Neuronal stem cell (in vitro differentiated cells): ENCODE measurements around the gene SERPINB5.

Experiments
- DNase-seq: peaks from one replicate; pipeline ENCODE4 v3.0.0-alpha.2; 2013; ENCODE audit warnings: low spot score
- H2AFZ ChIP-seq: one replicate; pipeline ENCODE4 v1.6.1; 2013; ENCODE audit warnings: mild to moderate bottlenecking, low read length, inconsistent platforms
- H2AK5ac ChIP-seq: 2 replicates; pipeline ENCODE4 v1.6.1; 2013; ENCODE audit warnings: low read depth, mild to moderate bottlenecking, inconsistent platforms, low read length, moderate library complexity, mixed read lengths
- H2BK120ac ChIP-seq: 2 replicates; pipeline ENCODE4 v1.6.1; 2013; ENCODE audit warnings: low read depth, mild to moderate bottlenecking, inconsistent platforms, low read length, moderate library complexity, mixed read lengths
- H2BK12ac ChIP-seq: one replicate; pipeline ENCODE4 v1.6.1; 2013; ENCODE audit warnings: low read length, inconsistent platforms
- H2BK15ac ChIP-seq: 2 replicates; pipeline ENCODE4 v1.6.1; 2013; ENCODE audit warnings: mild to moderate bottlenecking, low read length, inconsistent platforms, mixed read lengths
- H2BK5ac ChIP-seq: one replicate; pipeline ENCODE4 v1.6.1; 2013; ENCODE audit warnings: inconsistent platforms, mild to moderate bottlenecking, low read length, moderate library complexity
- H3K14ac ChIP-seq: one replicate; pipeline ENCODE4 v1.6.1; 2013; ENCODE audit warnings: low read length, inconsistent platforms
- H3K18ac ChIP-seq: 2 replicates; pipeline ENCODE4 v1.6.1; 2013; ENCODE audit warnings: low read length, inconsistent platforms
- H3K23ac ChIP-seq: 2 replicates; pipeline ENCODE4 v1.6.1; 2013; ENCODE audit warnings: low read depth, mild to moderate bottlenecking, mixed read lengths, low read length, inconsistent platforms; ENCODE audit not compliant: poor library complexity
- H3K27ac ChIP-seq: replicated peaks from 3 replicates; pipeline ENCODE4 v1.5.1; 2013; ENCODE audit warnings: low read length, inconsistent platforms
- H3K27me3 ChIP-seq, 3 experiments: 2 replicates each; pipeline ENCODE4 v1.6.1; 2013; ENCODE audit warnings: low read length in 3 of 3, mild to moderate bottlenecking in 2 of 3, inconsistent platforms in 1 of 3, low read depth in 1 of 3, mixed read lengths in 1 of 3, moderate library complexity in 1 of 3; ENCODE audit not compliant: control insufficient read depth in 3 of 3, insufficient read depth in 3 of 3
- H3K36me3 ChIP-seq, 2 donors: replicated peaks in 1 of 2; 2 replicates each; pipeline ENCODE4 v1.6.1; 2013; ENCODE audit warnings: low read length in 2 of 2; ENCODE audit not compliant: control insufficient read depth in 2 of 2, insufficient read depth in 2 of 2
- H3K4ac ChIP-seq: 2 replicates; pipeline ENCODE4 v1.6.1; 2013; ENCODE audit warnings: inconsistent platforms, mild to moderate bottlenecking, low read length, moderate library complexity
- H3K4me1 ChIP-seq, 2 donors: 1 replicate in 1 of 2; 2 replicates in 1 of 2; pipeline ENCODE4 v1.6.1; 2013; ENCODE audit warnings: low read length in 2 of 2, low read depth in 1 of 2; ENCODE audit not compliant: control insufficient read depth in 2 of 2, insufficient read depth in 1 of 2
- H3K4me2 ChIP-seq: one replicate; pipeline ENCODE4 v1.6.1; 2013; ENCODE audit warnings: mild to moderate bottlenecking, low read length, inconsistent platforms; ENCODE audit not compliant: insufficient read depth, poor library complexity, severe bottlenecking
- H3K4me3 ChIP-seq, 2 donors: 2 replicates each; pipeline ENCODE4 v1.5.1; 2013; ENCODE audit warnings: low read length in 2 of 2, mild to moderate bottlenecking in 2 of 2, inconsistent platforms in 1 of 2, moderate library complexity in 1 of 2
- H3K79me1 ChIP-seq: one replicate; pipeline ENCODE4 v1.6.1; 2013; ENCODE audit warnings: low read depth, mild to moderate bottlenecking, inconsistent platforms, low read length, moderate library complexity
- H3K9ac ChIP-seq: one replicate; pipeline ENCODE4 v1.6.1; 2013; ENCODE audit warnings: mild to moderate bottlenecking, low read depth, low read length, inconsistent platforms; ENCODE audit not compliant: poor library complexity
- H3K9me3 ChIP-seq, 2 donors: replicated peaks in 1 of 2; 2 replicates each; pipeline versions ENCODE3 to v1.6.1; 2013; ENCODE audit warnings: low read length in 2 of 2, mild to moderate bottlenecking in 2 of 2, inconsistent platforms in 1 of 2, low read depth in 1 of 2, mixed read lengths in 1 of 2, moderate library complexity in 1 of 2; ENCODE audit not compliant: control insufficient read depth in 2 of 2, insufficient read depth in 1 of 2
- H4K8ac ChIP-seq: one replicate; pipeline ENCODE4 v1.6.1; 2013; ENCODE audit warnings: low read depth, mild to moderate bottlenecking, inconsistent platforms, low read length, moderate library complexity
- H4K91ac ChIP-seq: one replicate; pipeline ENCODE4 v1.6.1; 2013; ENCODE audit warnings: low read length, low read depth, mild to moderate bottlenecking, inconsistent platforms; ENCODE audit not compliant: poor library complexity
- WGBS, 2 donors: extraction: QIAGEN DNeasy Blood & Tissue Kit; methylation state at CpG; one replicate each; pipeline ENCODE4 v1.1.7; 2013; ENCODE audit warnings: missing lambda C conversion rate in 2 of 2, mixed read lengths in 1 of 2; ENCODE audit not compliant: insufficient read length in 2 of 2, insufficient replicate concordance in 1 of 2; ENCODE audit errors: extremely low coverage in 2 of 2; 5-methylcytosine and 5-hydroxymethylcytosine counted together

SERPINB5 gene

DNA sequence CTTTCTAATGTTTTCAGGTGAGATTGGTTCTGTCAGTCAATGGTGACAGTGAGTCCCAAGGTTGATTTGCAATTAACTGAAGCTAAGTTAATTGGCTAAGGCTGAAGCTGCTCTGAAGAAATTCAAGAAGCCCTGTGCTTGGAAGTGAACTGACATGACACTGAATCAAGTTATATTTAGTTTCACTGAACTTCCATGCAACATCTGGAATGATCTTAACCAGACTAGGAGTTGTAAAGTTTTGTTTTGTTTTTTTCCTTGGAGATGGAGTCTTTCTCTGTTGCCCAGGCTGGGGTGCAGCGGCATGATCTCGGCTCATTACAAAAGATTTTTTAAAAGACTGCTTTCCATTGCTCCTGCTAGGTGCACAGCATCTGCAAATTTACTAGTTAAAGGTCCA, 11.4 kb downstream of the SERPINB5 start:
- Histone ChIP-seq H4K91ac (no peak overlapping the region), H2AFZ (no peak overlapping the region)
- WGBS, 2 donors, result no CpG with 5 or more reads among the region's 2 CpGs

DNA sequence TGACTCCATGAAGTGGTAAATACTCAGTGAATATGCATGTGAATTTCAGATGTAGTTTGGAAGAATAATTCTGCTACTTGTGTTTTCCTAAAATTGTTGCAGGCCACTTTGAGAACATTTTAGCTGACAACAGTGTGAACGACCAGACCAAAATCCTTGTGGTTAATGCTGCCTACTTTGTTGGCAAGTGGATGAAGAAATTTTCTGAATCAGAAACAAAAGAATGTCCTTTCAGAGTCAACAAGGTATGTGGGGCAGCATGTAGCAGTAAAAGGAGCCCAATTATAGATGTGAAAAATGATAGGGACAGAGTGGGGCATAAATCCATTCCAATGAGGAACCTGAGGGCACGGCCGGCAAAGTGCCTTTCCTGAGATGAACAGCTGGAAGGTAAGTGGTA, 16.1 kb downstream of the SERPINB5 start:
- Histone ChIP-seq H3K4me2 (no peak overlapping the region), H2AFZ (no peak overlapping the region), H3K79me1 (no peaks in the 10 kb centered on the region), H4K8ac (no peak overlapping the region), H2AK5ac (no peak overlapping the region), H3K27ac (no peak overlapping the region), H3K9ac (no peak overlapping the region), H3K4me1 (no peaks in the 10 kb centered on the region), H3K14ac (no peak overlapping the region), H3K23ac (no peak overlapping the region), H2BK15ac (no peak overlapping the region), H3K27me3 (peaks cover 0 to 10% (median 0%) of the 10 kb centered on the region in 3 experiments), H2BK12ac (no peak overlapping the region), H3K4me3 (no peak overlapping the region), H3K9me3 (no peaks in the 10 kb centered on the region), H2BK120ac (no peak overlapping the region), H2BK5ac (no peak overlapping the region), H3K4ac (no peak overlapping the region), H3K36me3 (no peaks in the 10 kb centered on the region), H4K91ac (no peak overlapping the region), H3K18ac (no peak overlapping the region)
- WGBS, 2 donors, result no CpG with 5 or more reads among the region's 3 CpGs
- DNase-seq, result no peak

More for the DNA sequence above, 11.4 kb downstream of the SERPINB5 start:
- Histone ChIP-seq H2AK5ac (no peak overlapping the region), H3K79me1 (no peaks in the 10 kb centered on the region), H2BK5ac (no peak overlapping the region), H3K4ac (no peak overlapping the region), H3K23ac (no peak overlapping the region), H2BK12ac (no peak overlapping the region), H3K9ac (no peak overlapping the region), H3K18ac (no peak overlapping the region), H3K27ac (no peak overlapping the region), H3K4me3 (no peak overlapping the region), H3K9me3 (no peaks in the 10 kb centered on the region), H3K27me3 (peaks cover 0 to 26% (median 0%) of the 10 kb centered on the region in 3 experiments), H3K4me1 (peaks cover 0 to 2% of the 10 kb centered on the region in 2 donors), H3K36me3 (no peaks in the 10 kb centered on the region), H3K4me2 (no peak overlapping the region), H3K14ac (no peak overlapping the region), H2BK120ac (no peak overlapping the region), H2BK15ac (no peak overlapping the region), H4K8ac (no peak overlapping the region)
- no peak for DNase-seq

DNA sequence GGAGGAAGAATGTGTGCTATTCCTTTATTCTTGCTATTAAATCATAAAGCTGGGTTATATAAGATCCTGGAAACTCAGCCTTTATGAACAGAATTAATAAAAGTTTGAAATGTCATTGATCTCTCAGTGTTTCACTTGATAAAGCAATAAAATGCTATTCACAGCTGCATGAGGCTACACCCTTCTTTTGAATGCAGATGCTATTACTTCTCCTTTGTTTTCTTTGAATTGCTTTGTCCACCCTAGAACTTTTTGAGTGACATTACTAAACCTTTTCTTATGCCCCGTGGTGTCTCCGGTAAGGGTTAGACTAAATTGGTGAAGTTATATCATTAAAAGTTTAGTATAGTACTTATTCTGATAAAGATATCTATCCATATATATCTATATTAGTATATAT, 18.9 kb downstream of the SERPINB5 start:
- Histone ChIP-seq H2BK5ac (no peak overlapping the region), H3K79me1 (no peaks in the 10 kb centered on the region), H4K8ac (no peak overlapping the region), H3K14ac (no peak overlapping the region), H3K4me2 (no peak overlapping the region), H3K27ac (no peak overlapping the region), H2AK5ac (no peak overlapping the region), H3K18ac (no peak overlapping the region), H2AFZ (no peak overlapping the region), H3K23ac (no peak overlapping the region), H4K91ac (no peak overlapping the region), H2BK15ac (no peak overlapping the region), H3K4me3 (no peak overlapping the region), H3K27me3 (peaks cover 0 to 3% (median 0%) of the 10 kb centered on the region in 3 experiments), H3K4ac (no peak overlapping the region), H2BK120ac (no peak overlapping the region), H3K9me3 (no peaks in the 10 kb centered on the region), H3K4me1 (no peaks in the 10 kb centered on the region), H2BK12ac (no peak overlapping the region), H3K9ac (no peak overlapping the region), H3K36me3 (no peaks in the 10 kb centered on the region)
- WGBS, 2 donors, result no CpG with 5 or more reads among the region's 2 CpGs
- no peak for DNase-seq

DNA sequence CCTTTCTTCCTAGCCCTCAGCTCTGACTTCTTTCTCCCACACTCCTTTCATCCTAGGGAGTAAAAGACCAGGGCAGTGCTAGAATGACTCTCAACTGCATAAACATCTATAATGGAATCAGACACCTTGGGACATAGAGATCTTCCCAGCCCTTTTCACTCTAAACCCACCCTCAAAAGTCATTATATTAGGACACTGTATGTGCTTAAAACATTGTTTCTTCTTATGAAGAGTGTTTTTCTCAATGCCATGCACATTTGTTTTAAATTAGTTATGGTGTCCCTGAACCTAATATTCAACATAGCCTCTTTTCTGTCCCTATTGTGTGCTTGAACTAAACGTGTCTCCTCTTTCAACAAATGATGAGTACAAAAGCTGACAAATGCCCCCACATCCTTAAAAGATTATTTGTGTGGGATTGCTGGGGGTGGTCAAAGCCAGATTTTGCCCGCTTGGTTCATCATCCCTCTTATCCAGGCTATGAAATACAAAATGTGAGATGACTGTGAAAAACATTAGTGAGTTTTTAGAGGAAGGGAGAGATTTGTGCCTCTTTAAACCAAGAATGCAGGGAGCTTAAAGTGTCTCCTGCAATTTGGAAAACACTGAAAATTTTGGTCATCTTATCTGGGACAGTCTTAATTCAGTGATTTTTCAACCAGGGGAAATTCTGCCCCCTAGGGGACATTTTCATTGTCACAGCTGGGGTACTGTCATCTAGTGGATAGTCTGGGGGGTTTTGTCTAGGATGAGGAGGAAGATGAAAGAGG, 29.0 kb downstream of the SERPINB5 start:
- no peaks in the 10 kb centered on the region for H3K9me3 ChIP-seq
- no peak overlapping the region for H3K9ac ChIP-seq
- no peak overlapping the region for H2BK12ac ChIP-seq
- H2BK5ac ChIP-seq, result no peak overlapping the region
- no peak overlapping the region for H2AK5ac ChIP-seq
- H3K14ac ChIP-seq, result no peak overlapping the region
- no peaks in the 10 kb centered on the region for H3K27me3 ChIP-seq
- H3K4me1 ChIP-seq, result no peaks in the 10 kb centered on the region
- no peak overlapping the region for H2AFZ ChIP-seq
- no peak overlapping the region for H3K18ac ChIP-seq
- no peak overlapping the region for H2BK15ac ChIP-seq
- H3K27ac ChIP-seq, result no peak overlapping the region
- H3K36me3 ChIP-seq, result no peaks in the 10 kb centered on the region
- no peak overlapping the region for H3K4ac ChIP-seq
- no CpG with 5 or more reads among the region's 2 CpGs for WGBS, 2 donors
- H3K4me3 ChIP-seq, result no peak overlapping the region
- no peak overlapping the region for H4K91ac ChIP-seq
- H3K23ac ChIP-seq, result no peak overlapping the region
- H3K4me2 ChIP-seq, result no peak overlapping the region
- no peak overlapping the region for H4K8ac ChIP-seq
- no peak overlapping the region for H2BK120ac ChIP-seq
- no peaks in the 10 kb centered on the region for H3K79me1 ChIP-seq
- DNase-seq, result peak; percentile 30
